Keratinocyte (primary cell): Measurements from ENCODE around the gene RGS3. TPM values are rescaled to one million over a fixed set of nuclear protein-coding genes. Genes with fewer than 3 reads are reported as not detected.

Source experiments
- DNase-seq: peaks from one replicate; pipeline ENCODE4 v3.0.0-alpha.2; 2011; ENCODE audit warnings: low read depth, missing footprints, low spot score
- FAIRE-seq: peaks from 2 replicates; lab custom pipeline; 2011; peaks lifted over from hg19 to GRCh38; lab: Jason Lieb, UNC
- H2AFZ ChIP-seq: 2 replicates; pipeline ENCODE4 v1.6.0; 2012; ENCODE audit warnings: low read length, control low read depth, inconsistent platforms; ENCODE audit not compliant: control insufficient read depth
- H3K27ac ChIP-seq: 2 replicates; pipeline ENCODE4 v1.5.1; 2011; ENCODE audit warnings: low read length; ENCODE audit not compliant: control insufficient read depth, insufficient read depth
- H3K27me3 ChIP-seq: 3 replicates; pipeline ENCODE4 v1.6.0; 2011; ENCODE audit warnings: low read length; ENCODE audit not compliant: control insufficient read depth, insufficient read depth; ENCODE audit errors: extremely low read depth
- H3K36me3 ChIP-seq, 2 experiments: 2 replicates in 1 of 2; 3 replicates in 1 of 2; pipeline ENCODE4 v1.5.1; 2011; ENCODE audit warnings: low read length in 2 of 2, mild to moderate bottlenecking in 1 of 2; ENCODE audit not compliant: control insufficient read depth in 2 of 2, insufficient read depth in 2 of 2; ENCODE audit errors: extremely low read depth in 1 of 2
- H3K4me1 ChIP-seq: 3 replicates; pipeline ENCODE4 v1.5.1; 2011; ENCODE audit warnings: low read length; ENCODE audit not compliant: control insufficient read depth, insufficient read depth; ENCODE audit errors: extremely low read depth
- H3K4me2 ChIP-seq: 3 replicates; pipeline ENCODE4 v1.6.0; 2011; ENCODE audit warnings: low read depth, low read length; ENCODE audit not compliant: control insufficient read depth, insufficient read depth; ENCODE audit errors: extremely low read depth
- H3K4me3 ChIP-seq, 3 experiments: fragments of 200-600 bp in 1 of 3; sonication (generic) in 1 of 3; 2 replicates in 2 of 3; 3 replicates in 1 of 3; pipeline ENCODE4 v1.5.1; 2011 to 2016; ENCODE audit warnings: low read length in 3 of 3, mild to moderate bottlenecking in 3 of 3, control low read depth in 2 of 3, inconsistent platforms in 1 of 3, low read depth in 1 of 3, mixed read lengths in 1 of 3, mixed run types in 1 of 3, moderate library complexity in 1 of 3; ENCODE audit not compliant: control insufficient read depth in 2 of 3, insufficient read depth in 2 of 3; ENCODE audit errors: extremely low read depth in 1 of 3
- H3K79me2 ChIP-seq: 2 replicates; pipeline ENCODE4 v1.6.0; 2012; ENCODE audit warnings: low read length; ENCODE audit not compliant: control insufficient read depth, insufficient read depth
- H3K9ac ChIP-seq: 3 replicates; pipeline ENCODE4 v1.6.0; 2011; ENCODE audit warnings: low read length; ENCODE audit not compliant: control insufficient read depth, insufficient read depth; ENCODE audit errors: extremely low read depth
- H3K9me1 ChIP-seq: 3 replicates; pipeline ENCODE4 v1.6.0; 2011; ENCODE audit warnings: low read length; ENCODE audit not compliant: control insufficient read depth, insufficient read depth; ENCODE audit errors: extremely low read depth
- H3K9me3 ChIP-seq: 2 replicates; pipeline ENCODE4 v1.5.1; 2012; ENCODE audit warnings: low read depth, low read length; ENCODE audit not compliant: control insufficient read depth
- H4K20me1 ChIP-seq: 3 replicates; pipeline ENCODE4 v1.6.0; 2011; ENCODE audit warnings: low read length; ENCODE audit not compliant: control insufficient read depth, insufficient read depth; ENCODE audit errors: extremely low read depth
- CTCF ChIP-seq, 3 experiments: IDR thresholded peaks in 1 of 3; conservative IDR thresholded peaks in 1 of 3; optimal IDR thresholded peaks in 1 of 3; 2 replicates in 2 of 3; 3 replicates in 1 of 3; pipeline versions ENCODE3 to v1.5.1; 2011; ENCODE audit warnings: low read length in 3 of 3, mild to moderate bottlenecking in 3 of 3, moderate library complexity in 2 of 3, control low read depth in 1 of 3, inconsistent platforms in 1 of 3; ENCODE audit not compliant: insufficient read depth in 2 of 3; ENCODE audit errors: extremely low read depth in 1 of 3
- EZH2 ChIP-seq: IDR thresholded peaks from one replicate; pipeline ENCODE4 v1.6.1; 2012; ENCODE audit warnings: inconsistent platforms, mild to moderate bottlenecking, low read length, moderate library complexity
- dilution Hi-C: fragments of 300-500 bp; cut with MboI; formaldehyde crosslinking; loops from one replicate; pipeline ENCODE4 v1.7.0; 2020; ENCODE audit warnings: low sequenced_read_pairs; ENCODE audit not compliant: extremely low pct_ligation_motif_present
- polyA plus RNA-seq, 5 experiments: library from polyadenylated mRNA; depleted of rRNA in 3 of 5; stranded (reverse) in 3 of 5; stranded (forward) in 1 of 5; unstranded in 1 of 5; fragments of >200 nt; gene quantifications; 1 replicate in 1 of 5; 2 replicates in 3 of 5; 3 replicates in 1 of 5; pipeline versions ENCODE4 v1.2.1 to v1.2.3, GENCODE V29; 2011 to 2012; ENCODE audit warnings: missing spikeins in 2 of 5, low read depth in 1 of 5, low replicate concordance in 1 of 5

RGS3 gene
- polyA plus RNA-seq, 1 donor (not counting 4 experiments of a cell fraction or from before 2014, with no cell fraction given): 19.6 TPM

- DNase-seq (no peak), FAIRE-seq (no peak)
- H3K79me2 ChIP-seq: no peaks in the 10 kb centered on the region
- H3K36me3 ChIP-seq: no peaks in the 10 kb centered on the region
- H3K27me3 ChIP-seq: no peaks in the 10 kb centered on the region
- no peak for TF ChIP-seq CTCF (optimal IDR thresholded peaks at IDR 0.05 in 1 of 3, IDR thresholded peaks at IDR 0.05 in 1 of 3, conservative IDR thresholded peaks at IDR 0.05 in 1 of 3; ENCODE audit: extremely low read depth in 1 of 3, insufficient read depth in 2 of 3, low read length in 3 of 3)
- TF ChIP-seq EZH2: no peak
- H3K4me2 ChIP-seq: no peak overlapping the region
- no peaks in the 10 kb centered on the region for H4K20me1 ChIP-seq
- dilution Hi-C loops: no loop called here
- H3K4me1 ChIP-seq: no peaks in the 10 kb centered on the region
- H3K4me3 ChIP-seq: no peak overlapping the region
- H3K27ac ChIP-seq: no peak overlapping the region
- H3K9me1 ChIP-seq: peaks cover 2% of the 10 kb centered on the region
- no peaks in the 10 kb centered on the region for H3K9me3 ChIP-seq
- no peak overlapping the region for H3K9ac ChIP-seq
- H2AFZ ChIP-seq: no peak overlapping the region
These were observed 51.2 kb downstream of the RGS3 start for GRCh38 chr9:113514748-113515147.

DNA sequence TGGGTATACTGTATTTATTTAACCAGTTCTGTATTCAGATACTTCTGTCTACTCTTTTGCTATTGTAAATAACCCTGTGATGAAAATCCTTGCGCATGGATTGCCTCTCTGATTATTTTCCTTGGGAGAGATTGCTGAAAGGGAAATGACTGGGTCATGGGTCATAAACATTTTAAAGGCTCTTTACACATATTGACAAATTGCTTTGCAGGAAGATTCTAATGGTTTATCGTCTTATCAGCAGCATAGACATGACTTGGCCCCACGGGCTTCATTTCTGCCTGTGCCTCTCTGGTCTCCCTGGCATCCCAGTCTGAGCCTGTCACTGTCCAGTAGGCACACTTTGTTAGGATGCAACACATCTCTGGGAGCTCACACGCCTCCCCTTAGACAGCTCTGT, 52.3 kb downstream of the RGS3 start:
- Histone ChIP-seq H3K4me2 (no peak overlapping the region), H2AFZ (no peak overlapping the region), H3K4me1 (peaks cover 4% of the 10 kb centered on the region), H3K9me1 (peaks cover 2% of the 10 kb centered on the region), H3K4me3 (no peak overlapping the region), H3K9me3 (no peaks in the 10 kb centered on the region), H3K9ac (no peak overlapping the region), H3K36me3 (no peaks in the 10 kb centered on the region), H3K79me2 (no peaks in the 10 kb centered on the region), H3K27me3 (no peaks in the 10 kb centered on the region), H3K27ac (no peak overlapping the region), H4K20me1 (no peaks in the 10 kb centered on the region)
- dilution Hi-C loops: no loop called here
- FAIRE-seq: no peak
- DNase-seq: no peak
- TF ChIP-seq CTCF (optimal IDR thresholded peaks at IDR 0.05 in 1 of 3, IDR thresholded peaks at IDR 0.05 in 1 of 3, conservative IDR thresholded peaks at IDR 0.05 in 1 of 3; ENCODE audit: extremely low read depth in 1 of 3, insufficient read depth in 2 of 3, low read length in 3 of 3): no peak
- no peak for TF ChIP-seq EZH2
